ENCODE data around the gene KCNJ4. TPM values are rescaled to one million over a fixed set of nuclear protein-coding genes. Genes with fewer than 3 reads are reported as not detected.

The KCNJ4 gene
- total RNA-seq, 4 donors from 2014 or later = not detected

DNA sequence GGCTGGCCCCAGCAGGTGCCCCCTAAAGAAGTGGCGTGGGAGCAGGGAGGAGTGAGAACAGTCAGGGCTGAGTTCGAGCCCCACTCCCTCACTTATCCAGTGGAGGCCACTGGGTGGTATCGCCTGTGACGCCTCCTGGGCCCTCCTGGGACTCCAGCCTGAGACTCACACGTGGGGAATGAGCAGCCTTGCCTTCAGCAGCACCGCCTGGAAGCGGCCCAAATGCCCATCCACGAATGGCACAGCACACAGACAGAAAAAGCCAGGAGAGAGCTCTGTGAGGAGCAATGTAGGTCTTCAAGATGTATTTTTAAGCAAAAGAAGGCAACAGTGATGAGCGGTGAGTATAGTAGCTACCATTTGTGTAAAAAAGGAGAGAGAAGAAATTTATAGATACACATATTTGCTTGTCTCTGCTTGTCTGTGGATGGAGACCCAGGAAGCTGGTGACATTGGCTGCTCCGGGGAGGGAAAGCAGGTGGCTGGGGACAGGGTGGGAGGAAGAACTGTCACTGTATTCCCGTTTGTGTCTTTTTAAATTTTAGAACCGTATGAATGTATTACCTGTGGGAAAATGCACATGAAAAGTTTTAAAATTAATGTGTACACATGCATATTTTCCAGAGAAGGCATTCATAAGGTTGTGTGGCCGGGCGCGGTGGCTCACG is 13.2 kb downstream of the KCNJ4 start:
- H3K36me3 ChIP-seq = no peaks in the 10 kb centered on the region
- H3K9me3 ChIP-seq = no peaks in the 10 kb centered on the region
- WGBS, 2 donors (ENCODE audit: low coverage in 1 of 2) = 74 to 80% methylated on average over 7 to 9 of the region's 16 CpGs
- peaks cover 40% of the 10 kb centered on the region for H3K27me3 ChIP-seq
- H3K27ac ChIP-seq = no peak overlapping the region
- no peak for ATAC-seq
- no peak overlapping the region for H3K4me3 ChIP-seq
- no peaks in the 10 kb centered on the region for H3K4me1 ChIP-seq
- TF ChIP-seq POLR2A (IDR thresholded peaks at IDR 0.05) (no peak), POLR2AphosphoS5 (IDR thresholded peaks at IDR 0.05) (no peak), EP300 (IDR thresholded peaks at IDR 0.05) (no peak)
- TF ChIP-seq, protein P1, sequence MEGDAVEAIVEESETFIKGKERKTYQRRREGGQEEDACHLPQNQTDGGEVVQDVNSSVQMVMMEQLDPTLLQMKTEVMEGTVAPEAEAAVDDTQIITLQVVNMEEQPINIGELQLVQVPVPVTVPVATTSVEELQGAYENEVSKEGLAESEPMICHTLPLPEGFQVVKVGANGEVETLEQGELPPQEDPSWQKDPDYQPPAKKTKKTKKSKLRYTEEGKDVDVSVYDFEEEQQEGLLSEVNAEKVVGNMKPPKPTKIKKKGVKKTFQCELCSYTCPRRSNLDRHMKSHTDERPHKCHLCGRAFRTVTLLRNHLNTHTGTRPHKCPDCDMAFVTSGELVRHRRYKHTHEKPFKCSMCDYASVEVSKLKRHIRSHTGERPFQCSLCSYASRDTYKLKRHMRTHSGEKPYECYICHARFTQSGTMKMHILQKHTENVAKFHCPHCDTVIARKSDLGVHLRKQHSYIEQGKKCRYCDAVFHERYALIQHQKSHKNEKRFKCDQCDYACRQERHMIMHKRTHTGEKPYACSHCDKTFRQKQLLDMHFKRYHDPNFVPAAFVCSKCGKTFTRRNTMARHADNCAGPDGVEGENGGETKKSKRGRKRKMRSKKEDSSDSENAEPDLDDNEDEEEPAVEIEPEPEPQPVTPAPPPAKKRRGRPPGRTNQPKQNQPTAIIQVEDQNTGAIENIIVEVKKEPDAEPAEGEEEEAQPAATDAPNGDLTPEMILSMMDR (IDR thresholded peaks at IDR 0.05) = no peak

DNA sequence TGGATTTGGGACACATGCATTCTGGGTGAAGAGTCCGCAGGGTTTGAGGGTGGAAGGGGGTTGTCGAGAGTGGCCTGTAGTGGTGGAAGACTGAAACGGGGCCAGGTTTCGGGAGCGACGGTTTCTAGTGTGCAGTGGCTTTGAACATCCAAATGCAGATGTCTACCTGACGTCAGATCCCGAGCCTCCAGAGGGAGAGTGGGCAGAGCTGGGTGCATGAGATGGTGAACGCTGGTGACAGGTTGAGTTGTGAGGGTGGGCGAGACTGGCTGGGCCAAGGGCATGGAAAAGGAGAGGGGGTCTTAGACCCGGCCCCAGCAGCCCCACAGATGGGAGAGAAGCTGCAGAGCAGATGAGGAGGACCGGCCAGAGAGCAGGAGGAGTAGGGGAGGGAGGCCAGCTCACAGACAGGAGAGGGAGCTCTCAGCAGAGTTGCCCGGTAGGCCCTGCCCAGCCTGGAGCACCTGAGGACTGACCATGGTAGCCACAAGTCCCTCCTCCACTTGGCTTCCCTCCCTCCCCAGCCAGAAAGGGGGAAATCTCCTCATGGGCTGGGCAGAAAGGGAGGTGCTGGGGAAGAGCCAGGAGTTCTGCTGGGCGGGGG is 14.2 kb downstream of the KCNJ4 start:
- H3K4me1 ChIP-seq = no peaks in the 10 kb centered on the region
- H3K36me3 ChIP-seq = no peaks in the 10 kb centered on the region
- no peak for ATAC-seq
- no peak overlapping the region for H3K27ac ChIP-seq
- no peak overlapping the region for H3K4me3 ChIP-seq
- peaks cover 36% of the 10 kb centered on the region for H3K27me3 ChIP-seq
- 80 to 88% methylated on average over 2 to 11 of the region's 14 CpGs for WGBS, 2 donors (ENCODE audit: low coverage in 1 of 2)
- no peaks in the 10 kb centered on the region for H3K9me3 ChIP-seq
- no peak for TF ChIP-seq EP300 (IDR thresholded peaks at IDR 0.05)
- TF ChIP-seq POLR2A (IDR thresholded peaks at IDR 0.05) = no peak
- TF ChIP-seq, protein P1 (IDR thresholded peaks at IDR 0.05) = no peak
- TF ChIP-seq POLR2AphosphoS5 (IDR thresholded peaks at IDR 0.05) = no peak

DNA sequence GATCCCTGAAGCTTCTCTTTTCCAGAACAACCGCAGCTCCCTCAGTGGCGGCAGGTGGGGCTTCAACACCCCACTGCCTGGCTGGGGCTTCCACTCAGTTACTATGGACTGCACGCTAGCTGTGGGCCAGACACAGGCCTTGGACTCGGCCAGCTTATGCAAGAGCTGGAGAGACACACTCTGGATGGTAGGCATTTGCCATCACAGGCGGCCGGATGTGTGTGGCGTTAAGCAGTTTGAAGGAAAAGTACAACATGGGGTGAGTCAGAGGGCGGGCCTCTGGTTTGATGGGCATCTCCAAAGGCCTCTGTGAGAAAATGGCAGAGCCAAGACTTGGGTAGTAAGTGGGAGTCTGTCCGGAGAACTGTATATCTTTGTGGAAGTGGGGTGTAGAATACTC is 17.6 kb downstream of the KCNJ4 start:
- no peak for ATAC-seq
- H3K27me3 ChIP-seq = peaks cover 36% of the 10 kb centered on the region
- WGBS, 2 donors (ENCODE audit: low coverage in 1 of 2) = 84% methylated on average over 3 of the region's 9 CpGs; no CpG with 5 or more reads in 1 of the 2 donors
- H3K27ac ChIP-seq = no peak overlapping the region
- no peaks in the 10 kb centered on the region for H3K4me1 ChIP-seq
- H3K4me3 ChIP-seq = no peak overlapping the region
- no peaks in the 10 kb centered on the region for H3K9me3 ChIP-seq
- H3K36me3 ChIP-seq = no peaks in the 10 kb centered on the region
- TF ChIP-seq, protein P1 (IDR thresholded peaks at IDR 0.05) = no peak
- TF ChIP-seq POLR2AphosphoS5 (IDR thresholded peaks at IDR 0.05) (no peak), POLR2A (IDR thresholded peaks at IDR 0.05) (no peak), EP300 (IDR thresholded peaks at IDR 0.05) (no peak)

DNA sequence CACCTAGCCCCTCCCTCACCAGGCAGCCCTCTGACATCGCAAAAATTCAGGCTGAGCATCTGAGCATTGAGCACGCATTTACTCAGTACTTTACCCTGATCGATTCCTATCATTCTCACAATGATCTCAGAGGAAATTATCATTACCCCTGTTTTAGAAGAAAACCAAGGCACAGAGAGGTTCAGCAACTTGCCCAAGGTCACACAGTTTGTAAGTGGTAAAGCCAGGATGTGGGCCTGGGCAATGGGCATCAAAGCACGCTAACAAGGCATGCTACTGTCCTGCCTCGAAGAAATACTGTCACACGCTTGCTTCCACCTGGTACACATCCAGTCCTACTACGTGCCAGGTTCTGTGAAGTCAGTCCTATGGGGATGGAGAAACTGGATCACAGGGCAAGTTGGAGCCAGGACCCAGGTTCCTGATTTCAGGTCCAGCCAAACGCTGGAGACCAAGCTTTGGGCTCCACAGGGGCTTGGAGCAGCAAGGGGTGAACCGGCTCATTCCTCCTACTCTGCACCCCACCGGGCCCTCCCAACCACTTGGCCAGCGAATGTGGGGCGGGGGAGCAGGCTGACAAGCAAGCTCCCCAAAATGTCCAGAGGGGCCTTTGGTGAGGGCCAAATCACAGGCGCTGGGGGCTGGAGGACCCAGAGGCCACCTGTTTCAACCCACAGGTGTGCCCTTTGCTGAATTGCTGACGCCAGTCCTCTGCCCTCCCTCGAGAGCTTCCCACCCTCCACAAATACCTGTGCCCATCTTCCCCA is 18.2 kb downstream of the KCNJ4 start:
- H3K4me3 ChIP-seq = no peak overlapping the region
- peaks cover 36% of the 10 kb centered on the region for H3K27me3 ChIP-seq
- 89 to 95% methylated on average over 10 to 12 of the region's 15 CpGs for WGBS, 2 donors (ENCODE audit: low coverage in 1 of 2)
- no peak for TF ChIP-seq EP300 (IDR thresholded peaks at IDR 0.05)
- TF ChIP-seq, protein P1 (IDR thresholded peaks at IDR 0.05) = no peak
- TF ChIP-seq POLR2AphosphoS5 (IDR thresholded peaks at IDR 0.05) = no peak
- no peak for TF ChIP-seq POLR2A (IDR thresholded peaks at IDR 0.05)
- no peaks in the 10 kb centered on the region for H3K36me3 ChIP-seq
- H3K27ac ChIP-seq = no peak overlapping the region
- no peak for ATAC-seq
- no peaks in the 10 kb centered on the region for H3K4me1 ChIP-seq
- H3K9me3 ChIP-seq = no peaks in the 10 kb centered on the region
